GM18951 (cell line): Measurements from ENCODE around the gene ADGRD2.
"Not testable (repeated sequence)": the region's sequence is repeated elsewhere in the genome, so short reads cannot be mapped to it uniquely, and the experiment has no call there.

Source experiments
- POLR2A ChIP-seq: IDR thresholded peaks from 4 replicates; pipeline ENCODE4 v1.6.1; 2011; ENCODE audit warnings: mild to moderate bottlenecking; ENCODE audit not compliant: insufficient read length, insufficient read depth; ENCODE audit errors: extremely low read depth
- in situ Hi-C: fragments of 300-500 bp; cut with MboI; formaldehyde crosslinking; loops from one replicate; pipeline ENCODE4 v1.12.0; 2022; ENCODE audit warnings: low sequenced_read_pairs, mixed read lengths, inconsistent platforms; ENCODE audit not compliant: unreplicated experiment

Gene ADGRD2

GRCh38 chr9:124423591-124423990 lies 26.7 kb upstream of the ADGRD2 start:
- in situ Hi-C loops = no loop called here
- no peak for TF ChIP-seq POLR2A

GRCh38 chr9:124425733-124426132 lies 24.5 kb upstream of the ADGRD2 start:
- in situ Hi-C loops = not testable (repeated sequence)

- no peak for TF ChIP-seq POLR2A
- in situ Hi-C loops = no loop called here
Measured at GRCh38 chr9:124426361-124426760, 23.9 kb upstream of the ADGRD2 start.

- in situ Hi-C loops = no loop called here
- TF ChIP-seq POLR2A = no peak
Measured at GRCh38 chr9:124427281-124427680, 23.0 kb upstream of the ADGRD2 start.

- in situ Hi-C loops = no loop called here
- no peak for TF ChIP-seq POLR2A
Measured at GRCh38 chr9:124428751-124429529, 21.3 kb upstream of the ADGRD2 start.

DNA sequence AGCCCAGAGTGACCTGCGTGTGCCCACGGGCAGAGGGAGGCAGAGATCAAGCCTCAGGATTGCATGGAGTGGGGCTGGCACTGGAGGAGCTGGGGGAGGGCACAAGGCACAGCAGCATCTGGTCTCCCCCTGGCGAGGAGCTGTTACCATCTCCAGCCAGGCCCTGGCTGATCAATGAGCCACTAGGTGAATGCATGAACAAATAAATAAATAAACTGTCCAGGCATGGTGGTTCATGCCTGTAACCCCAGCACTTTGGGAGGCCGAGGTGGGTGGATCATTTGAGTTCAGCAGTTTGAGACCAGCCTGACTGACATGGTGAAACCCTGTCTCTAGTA lies 20.8 kb upstream of the ADGRD2 start:
- no peak for TF ChIP-seq POLR2A
- in situ Hi-C loops = no loop called here

DNA sequence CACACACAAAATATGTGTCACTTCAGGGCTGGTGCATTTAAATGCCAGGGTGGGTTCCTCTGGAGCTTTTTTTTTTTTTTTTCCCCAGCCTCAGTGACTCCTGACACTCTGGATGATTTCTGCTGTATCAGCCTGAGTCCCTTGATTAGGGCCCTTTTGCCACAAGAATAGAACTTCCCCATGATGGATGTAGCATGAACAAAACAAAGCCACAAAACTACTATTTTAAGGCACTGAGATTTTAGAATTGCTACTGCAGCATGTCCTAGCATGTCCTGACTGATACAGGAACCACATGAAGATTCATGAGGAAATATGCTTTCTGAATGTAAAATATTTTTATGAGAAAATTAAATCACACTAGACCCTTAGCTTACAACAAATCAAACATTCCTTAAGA lies 13.9 kb upstream of the ADGRD2 start:
- in situ Hi-C loops = no loop called here
- TF ChIP-seq POLR2A = no peak

GRCh38 chr9:124437086-124437485 lies 13.2 kb upstream of the ADGRD2 start:
- in situ Hi-C loops = no loop called here

DNA sequence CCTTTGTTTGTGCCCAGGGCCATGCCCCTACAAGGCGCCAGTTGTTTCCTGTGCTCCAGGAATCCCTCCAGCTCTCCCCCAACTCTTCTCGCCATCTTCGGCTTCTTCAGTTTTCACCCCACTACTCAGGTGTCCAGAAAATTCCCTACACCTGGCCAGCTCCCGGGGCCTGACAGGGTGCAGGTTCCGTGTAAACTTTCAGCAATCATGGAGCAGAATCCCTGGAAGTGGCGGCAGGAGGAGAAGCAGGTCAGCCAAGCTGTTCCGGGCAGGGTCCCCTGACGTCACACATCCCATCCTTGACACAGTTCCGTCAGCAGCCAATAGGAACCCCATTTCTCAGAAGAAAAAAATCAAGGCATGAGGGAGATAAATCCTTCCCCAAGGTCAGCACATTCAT lies 12.2 kb upstream of the ADGRD2 start:
- TF ChIP-seq POLR2A = no peak
- in situ Hi-C loops = no loop called here

More at GRCh38 chr9:124437086-124437485, 13.2 kb upstream of the ADGRD2 start:
- no peak for TF ChIP-seq POLR2A

- in situ Hi-C loops = no loop called here
- no peak for TF ChIP-seq POLR2A
Measured at GRCh38 chr9:124439086-124439485, 11.2 kb upstream of the ADGRD2 start.

GRCh38 chr9:124439686-124440243 lies 10.5 kb upstream of the ADGRD2 start:
- in situ Hi-C loops = no loop called here

GRCh38 chr9:124440786-124441185 lies 9.5 kb upstream of the ADGRD2 start:
- in situ Hi-C loops = no loop called here
- TF ChIP-seq POLR2A = no peak

More at GRCh38 chr9:124439686-124440243, 10.5 kb upstream of the ADGRD2 start:
- TF ChIP-seq POLR2A = no peak

- no peak for TF ChIP-seq POLR2A
Measured at GRCh38 chr9:124441291-124441690, 9.0 kb upstream of the ADGRD2 start.

GRCh38 chr9:124442379-124442778 lies 7.9 kb upstream of the ADGRD2 start:
- TF ChIP-seq POLR2A = no peak
- in situ Hi-C loops = no loop called here

More at GRCh38 chr9:124441291-124441690, 9.0 kb upstream of the ADGRD2 start:
- in situ Hi-C loops = no loop called here

DNA sequence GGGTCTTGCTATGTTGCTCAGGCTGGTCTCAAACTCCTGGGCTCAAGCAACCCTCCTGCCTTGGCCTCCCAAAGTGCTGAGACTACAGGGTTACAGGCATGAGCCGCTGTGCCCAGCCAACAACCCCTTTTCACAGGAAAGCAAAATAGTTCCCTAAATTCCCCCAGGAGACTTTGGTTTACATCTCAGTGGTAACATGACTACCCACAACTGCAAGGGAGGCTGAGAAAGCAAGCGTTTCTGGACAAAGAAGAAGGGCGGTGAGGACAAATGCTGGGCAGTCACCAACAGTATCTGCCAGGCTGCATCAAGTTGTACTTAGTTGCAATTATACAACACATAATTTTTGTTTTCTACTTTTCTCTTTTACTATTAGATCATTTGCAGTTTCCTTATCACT lies 7.4 kb upstream of the ADGRD2 start:
- TF ChIP-seq POLR2A = no peak
- in situ Hi-C loops = no loop called here

DNA sequence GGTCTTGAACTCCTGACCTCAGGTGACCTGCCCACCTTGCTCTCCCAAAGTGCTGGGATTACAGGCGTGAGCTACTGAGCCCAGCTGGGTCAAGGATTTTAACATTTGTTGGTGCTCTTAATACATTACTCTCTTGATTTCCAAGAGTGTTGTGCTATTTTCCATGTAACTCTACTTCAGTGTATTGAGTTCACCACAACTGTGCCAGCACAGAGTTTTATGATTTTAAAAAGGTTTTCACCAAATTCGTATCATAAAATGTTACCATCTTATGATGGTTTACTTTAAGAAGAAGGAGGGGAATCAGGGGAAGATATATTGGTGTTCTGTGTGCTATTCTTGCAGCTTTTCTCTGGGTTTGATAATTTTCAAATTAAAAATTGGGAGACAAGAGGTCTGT lies 6.6 kb upstream of the ADGRD2 start:
- TF ChIP-seq POLR2A = no peak

More for the DNA sequence above, 6.6 kb upstream of the ADGRD2 start:
- in situ Hi-C loops = no loop called here
